H1 (cell line): Measurements from ENCODE around the gene TTBK1. TPM values are rescaled to one million over a fixed set of nuclear protein-coding genes. Genes with fewer than 3 reads are reported as not detected.

ENCODE experiments used
- CTCF ChIA-PET: fragments of 300-600 bp; sonication (Branson Sonifier 250); formaldehyde crosslinking; loops from one replicate; lab custom pipeline; 2021; ENCODE audit not compliant: partially characterized antibody; lab: Charles Lee
- POLR2A ChIA-PET: fragments of 300-600 bp; sonication (Branson Sonifier 250); formaldehyde crosslinking; loops from one replicate; lab custom pipeline; 2021; ENCODE audit warnings: inconsistent platforms; ENCODE audit not compliant: partially characterized antibody; lab: Charles Lee
- DNase-seq, 2 experiments: peaks; one replicate each; pipeline versions ENCODE4 v3.0.0 to v3.0.0-alpha.2; 2010 to 2022; ENCODE audit warnings: low spot score in 2 of 2, low read depth in 1 of 2, mixed read lengths in 1 of 2
- FAIRE-seq: peaks from 2 replicates; lab custom pipeline; 2011; peaks lifted over from hg19 to GRCh38; lab: Jason Lieb, UNC
- H2AFZ ChIP-seq: 2 replicates; pipeline ENCODE4 v1.8.1; 2012; ENCODE audit warnings: low read length, inconsistent platforms
- H2AK5ac ChIP-seq: 2 replicates; pipeline ENCODE4 v1.6.1; 2013; ENCODE audit warnings: low read depth, low read length
- H2BK120ac ChIP-seq: replicated peaks from 2 replicates; pipeline ENCODE3; 2013; ENCODE audit warnings: low read depth, low read length, inconsistent platforms
- H2BK12ac ChIP-seq: 2 replicates; pipeline ENCODE4 v1.6.1; 2013; ENCODE audit warnings: low read depth, low read length
- H2BK15ac ChIP-seq: 2 replicates; pipeline ENCODE4 v1.6.1; 2013; ENCODE audit warnings: low read length
- H2BK20ac ChIP-seq: 2 replicates; pipeline ENCODE4 v1.6.1; 2013; ENCODE audit warnings: low read length
- H2BK5ac ChIP-seq: 2 replicates; pipeline ENCODE4 v1.6.1; 2013; ENCODE audit warnings: low read depth, low read length
- H3K14ac ChIP-seq: 2 replicates; pipeline ENCODE4 v1.6.1; 2013; ENCODE audit warnings: inconsistent platforms; ENCODE audit not compliant: insufficient read length
- H3K18ac ChIP-seq: 2 replicates; pipeline ENCODE4 v1.6.1; 2013; ENCODE audit warnings: low read length; ENCODE audit errors: extremely low read depth
- H3K23ac ChIP-seq: 2 replicates; pipeline ENCODE4 v1.6.1; 2013; ENCODE audit warnings: inconsistent platforms; ENCODE audit not compliant: insufficient read length
- H3K23me2 ChIP-seq: 2 replicates; pipeline ENCODE4 v1.6.1; 2013; ENCODE audit warnings: low read depth, low read length
- H3K27ac ChIP-seq: 2 replicates; pipeline ENCODE4 v1.6.1; 2011; ENCODE audit warnings: low read depth, low read length, inconsistent platforms
- H3K27me3 ChIP-seq, 4 experiments: replicated peaks in 1 of 4; 1 replicate in 1 of 4; 2 replicates in 3 of 4; pipeline versions ENCODE4 v1.6.1 to v1.8.1; 2011 to 2013; ENCODE audit warnings: low read length in 3 of 4, mild to moderate bottlenecking in 3 of 4, inconsistent platforms in 2 of 4, mixed read lengths in 2 of 4, moderate library complexity in 1 of 4; ENCODE audit not compliant: control insufficient read depth in 3 of 4, insufficient read depth in 3 of 4; ENCODE audit errors: extremely low read depth in 1 of 4
- H3K36me3 ChIP-seq, 4 experiments: 2 replicates each; pipeline versions ENCODE4 v1.6.1 to v1.8.1; 2011 to 2013; ENCODE audit warnings: mild to moderate bottlenecking in 4 of 4, low read length in 3 of 4, moderate library complexity in 2 of 4, control low read depth in 1 of 4, inconsistent platforms in 1 of 4; ENCODE audit not compliant: insufficient read depth in 4 of 4, control insufficient read depth in 2 of 4
- H3K4ac ChIP-seq: replicated peaks from 2 replicates; pipeline ENCODE3; 2013; ENCODE audit warnings: low read length, low read depth, mixed read lengths, inconsistent platforms; ENCODE audit not compliant: insufficient read length
- H3K4me1 ChIP-seq, 4 experiments: replicated peaks in 1 of 4; 1 replicate in 1 of 4; 2 replicates in 3 of 4; pipeline versions ENCODE4 v1.6.1 to v1.8.1; 2011 to 2013; ENCODE audit warnings: low read length in 3 of 4, inconsistent platforms in 2 of 4, mixed read lengths in 1 of 4; ENCODE audit not compliant: insufficient read depth in 4 of 4, control insufficient read depth in 3 of 4
- H3K4me2 ChIP-seq, 2 experiments: 2 replicates each; pipeline versions ENCODE4 v1.6.1 to v1.8.1; 2011 to 2013; ENCODE audit warnings: low read depth in 2 of 2, low read length in 2 of 2, control low read depth in 1 of 2, inconsistent platforms in 1 of 2, mild to moderate bottlenecking in 1 of 2; ENCODE audit not compliant: insufficient read depth in 1 of 2
- H3K4me3 ChIP-seq, 4 experiments: fragments of 200-600, 300-600 bp in 1 of 4; sonication (generic), shearing (Covaris generic), sonication (Bioruptor Twin) in 1 of 4; 2 replicates each; pipeline versions ENCODE4 v1.5.1 to v1.8.1; 2011 to 2016; ENCODE audit warnings: low read length in 4 of 4, low read depth in 3 of 4, control low read depth in 2 of 4, inconsistent platforms in 2 of 4, mild to moderate bottlenecking in 2 of 4, mixed read lengths in 1 of 4, moderate library complexity in 1 of 4; ENCODE audit not compliant: insufficient read depth in 2 of 4; ENCODE audit errors: extremely low read depth in 1 of 4
- H3K56ac ChIP-seq: replicated peaks from 2 replicates; pipeline ENCODE3; 2013; ENCODE audit warnings: low read depth, mild to moderate bottlenecking, mixed read lengths, low read length, inconsistent platforms; ENCODE audit not compliant: insufficient read length
- H3K79me1 ChIP-seq: 2 replicates; pipeline ENCODE4 v1.6.1; 2013; ENCODE audit warnings: low read depth, low read length, control low read depth
- H3K79me2 ChIP-seq, 2 experiments: 2 replicates each; pipeline versions ENCODE4 v1.6.1 to v1.8.1; 2012 to 2013; ENCODE audit warnings: low read length in 2 of 2, mild to moderate bottlenecking in 2 of 2, inconsistent platforms in 1 of 2; ENCODE audit not compliant: insufficient read depth in 2 of 2, control insufficient read depth in 1 of 2
- H3K9ac ChIP-seq, 4 experiments: replicated peaks in 1 of 4; 1 replicate in 1 of 4; 2 replicates in 3 of 4; pipeline versions ENCODE4 v1.6.1 to v1.8.1; 2011 to 2013; ENCODE audit warnings: low read depth in 3 of 4, low read length in 3 of 4, control low read depth in 2 of 4, mild to moderate bottlenecking in 2 of 4, moderate library complexity in 2 of 4, inconsistent platforms in 1 of 4; ENCODE audit errors: extremely low read depth in 1 of 4
- H3K9me3 ChIP-seq, 2 experiments: 2 replicates each; pipeline versions ENCODE4 v1.6.1 to v1.8.1; 2012 to 2013; ENCODE audit warnings: mild to moderate bottlenecking in 2 of 2, moderate library complexity in 2 of 2, control low read depth in 1 of 2, inconsistent platforms in 1 of 2, low read depth in 1 of 2, low read length in 1 of 2, mixed read lengths in 1 of 2; ENCODE audit not compliant: insufficient read depth in 2 of 2
- H4K20me1 ChIP-seq, 2 experiments: replicated peaks in 1 of 2; 2 replicates each; pipeline versions ENCODE3 to v1.8.1; 2011 to 2013; ENCODE audit warnings: inconsistent platforms in 2 of 2, low read length in 2 of 2, mild to moderate bottlenecking in 1 of 2; ENCODE audit not compliant: insufficient read depth in 2 of 2, control insufficient read depth in 1 of 2
- H4K5ac ChIP-seq: 2 replicates; pipeline ENCODE4 v1.6.1; 2013; ENCODE audit warnings: low read length, low read depth, mixed read lengths, inconsistent platforms; ENCODE audit not compliant: insufficient read length
- H4K8ac ChIP-seq: 2 replicates; pipeline ENCODE4 v1.8.0; 2013; ENCODE audit warnings: mild to moderate bottlenecking, moderate library complexity, low read length, inconsistent platforms; ENCODE audit not compliant: insufficient read depth; ENCODE audit errors: extremely low read depth
- H4K91ac ChIP-seq: replicated peaks from 2 replicates; pipeline ENCODE3; 2013; ENCODE audit warnings: low read length, mixed read lengths, inconsistent platforms; ENCODE audit not compliant: insufficient read length
- CHD1 ChIP-seq: IDR thresholded peaks from 2 replicates; pipeline ENCODE4 v1.6.1; 2012; ENCODE audit warnings: low read depth, low read length, improper control_type of control experiment
- EP300 ChIP-seq, 2 experiments: IDR thresholded peaks; 1 replicate in 1 of 2; 2 replicates in 1 of 2; pipeline ENCODE4 v1.6.1; 2011 to 2012; ENCODE audit warnings: low read depth in 2 of 2, low read length in 2 of 2, mild to moderate bottlenecking in 2 of 2, borderline replicate concordance in 1 of 2, inconsistent platforms in 1 of 2, moderate library complexity in 1 of 2
- GABPA ChIP-seq: IDR thresholded peaks from 2 replicates; pipeline ENCODE4 v1.6.1; 2011; ENCODE audit warnings: mild to moderate bottlenecking, low read length, moderate library complexity, borderline replicate concordance; ENCODE audit not compliant: insufficient read depth
- GTF2F1 ChIP-seq: IDR thresholded peaks from 2 replicates; pipeline ENCODE4 v1.6.1; 2012; ENCODE audit warnings: low read depth, low read length, improper control_type of control experiment, borderline replicate concordance
- KDM4A ChIP-seq: IDR thresholded peaks from one replicate; pipeline ENCODE4 v1.7.1; 2012; ENCODE audit warnings: low read depth, mild to moderate bottlenecking, moderate library complexity, low read length, inconsistent platforms; ENCODE audit not compliant: severe bottlenecking
- KDM5A ChIP-seq: fragments of 200-600 bp; IDR thresholded peaks from 2 replicates; pipeline ENCODE4 v1.7.1; 2012; ENCODE audit warnings: mild to moderate bottlenecking, low read length, inconsistent platforms, mixed read lengths
- SUZ12 ChIP-seq: fragments of 200-600 bp; sonication (generic); IDR thresholded peaks from 2 replicates; pipeline ENCODE4 v1.6.1; 2012; ENCODE audit warnings: mild to moderate bottlenecking, inconsistent platforms, low read length, moderate library complexity, mixed read lengths
- TAF7 ChIP-seq: optimal IDR thresholded peaks from 2 replicates; pipeline ENCODE3; 2011; ENCODE audit warnings: low read depth, mild to moderate bottlenecking, inconsistent platforms, low read length, moderate library complexity, borderline replicate concordance
- ZNF274 ChIP-seq: IDR thresholded peaks from 2 replicates; pipeline ENCODE4 v1.7.0; 2012; ENCODE audit warnings: low read length, borderline replicate concordance; ENCODE audit errors: extremely low read depth
- WGBS, 2 experiments: shearing (Covaris generic) in 1 of 2; methylation state at CpG; one replicate each; pipeline versions ENCODE4 v1.1.6 to v1.1.7; 2013 to 2015; ENCODE audit warnings: low lambda C conversion rate in 2 of 2, mixed read lengths in 2 of 2, inconsistent platforms in 1 of 2, low coverage in 1 of 2, missing lambda C conversion rate in 1 of 2; ENCODE audit not compliant: insufficient replicate concordance in 2 of 2, insufficient coverage in 1 of 2, insufficient read length in 1 of 2; ENCODE audit errors: extremely low coverage in 1 of 2, missing lambda C conversion rate in 1 of 2; 5-methylcytosine and 5-hydroxymethylcytosine counted together
- polyA plus RNA-seq, 7 experiments: library from polyadenylated mRNA; depleted of rRNA in 3 of 7; stranded (reverse) in 5 of 7; unstranded in 2 of 7; fragments of >200 nt in 5 of 7; fragments of 200-250 nt in 2 of 7; gene quantifications; 1 replicate in 5 of 7; 2 replicates in 1 of 7; 4 replicates in 1 of 7; pipeline versions ENCODE4 v1.2.1 to v1.2.3, GENCODE V29; 2011 to 2013; ENCODE audit warnings: missing spikeins in 2 of 7, mixed read lengths in 2 of 7
- total RNA-seq: library from RNA; stranded (reverse); fragmentation: NEBNext Ultra II Directional; extraction: Animal tissue kit (Norgen Biotek cat#: 25700); gene quantifications from 2 replicates; pipeline ENCODE4 v1.2.1, GENCODE V29; 2021

Gene TTBK1
- total and polyA plus RNA-seq, 2 of the 8 experiments (the other 6 are each of a cell fraction or from before 2014, with no cell fraction given): 0.53 to 1.6 TPM

DNA sequence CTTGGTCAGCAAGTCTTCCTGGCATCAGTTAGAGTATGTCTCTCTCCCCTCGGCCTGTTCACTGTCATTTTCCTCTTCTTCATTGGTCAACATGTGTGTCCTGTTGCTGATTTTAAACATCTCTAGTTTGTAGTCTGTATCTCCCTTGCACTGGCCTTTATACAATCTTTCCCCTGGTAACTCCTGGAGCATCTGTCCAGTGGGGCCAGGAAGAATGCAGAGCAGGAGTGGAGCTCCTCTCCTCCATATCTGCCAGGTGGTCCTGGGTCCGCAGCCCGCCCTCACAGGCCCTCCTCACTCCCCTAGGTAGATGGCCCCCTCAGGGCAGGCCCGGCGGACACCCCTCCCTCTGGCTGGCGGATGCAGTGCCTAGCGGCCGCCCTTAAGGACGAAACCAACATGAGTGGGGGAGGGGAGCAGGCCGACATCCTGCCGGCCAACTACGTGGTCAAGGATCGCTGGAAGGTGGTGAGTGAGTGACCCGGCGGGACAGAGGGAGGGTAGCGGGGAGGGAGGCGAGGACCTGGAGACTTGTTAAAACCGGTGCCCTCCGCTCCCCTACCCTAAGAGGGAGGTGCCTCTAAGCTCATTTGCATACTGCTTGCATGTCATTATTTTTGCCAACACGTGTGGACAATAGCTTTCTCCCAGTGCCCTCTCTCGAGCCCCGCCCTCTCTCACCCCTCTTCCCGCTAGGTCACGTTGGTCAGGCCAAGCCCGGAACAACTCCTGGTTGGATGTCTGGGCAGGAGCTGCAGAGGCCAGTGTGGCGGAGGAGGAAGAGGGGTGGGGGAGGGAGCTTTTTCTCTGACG is 3.2 kb downstream of the TTBK1 start:
- Histone ChIP-seq H3K79me1 (no peaks in the 10 kb centered on the region), H3K9ac (peak overlapping the region in 3 of 4 experiments; percentile 27 to 51 (median 45); a peak in 5 of 7 replicates), H2BK20ac (no peak overlapping the region), H2BK5ac (peak overlapping the region; percentile 91), H3K27ac (peak overlapping the region; percentile 63), H4K8ac (peak overlapping the region; percentile 22), H3K56ac (no peak overlapping the region), H3K9me3 (no peaks in the 10 kb centered on the region), H2BK120ac (no peak overlapping the region), H3K18ac (peak overlapping the region; percentile 88), H3K23me2 (peaks cover 14% of the 10 kb centered on the region; the same call in 1 of the 2 replicates), H3K14ac (no peak overlapping the region), H4K91ac (no peak overlapping the region), H3K4me3 (peak overlapping the region; percentile 78 to 90 (median 82)), H4K5ac (peak overlapping the region; percentile 31), H3K4me2 (peak overlapping the region; percentile 75 to 89), H2BK12ac (peak overlapping the region; percentile 35; the same call in 1 of the 2 replicates), H3K4ac (peak overlapping the region; percentile 80), H2AK5ac (no peak overlapping the region), H3K4me1 (peaks cover 4 to 8% (median 7%) of the 10 kb centered on the region in 4 experiments), H3K27me3 (peaks cover 11 to 48% (median 40%) of the 10 kb centered on the region in 4 experiments), H2BK15ac (peak overlapping the region; percentile 95), H3K36me3 (no peaks in the 10 kb centered on the region), H3K79me2 (no peaks in the 10 kb centered on the region), H2AFZ (peak overlapping the region; percentile 90; the same call in 1 of the 2 replicates), H4K20me1 (peaks cover 0 to 4% of the 10 kb centered on the region in 2 experiments), H3K23ac (no peak overlapping the region)
- 6% methylated on average over 19 of the region's 27 CpGs; no CpG with 5 or more reads in 1 of the 2 experiments for WGBS, 2 experiments
- ChIA-PET POLR2A (interaction anchor here (0.6 to 1.7 kb wide), 15 partner anchors 9 to 264 kb away, joined by 3 to 7 read pairs (median 4); partner anchors contain the start of genes CUL9, LRRC73 and PTK7), CTCF (interaction anchor here (1.1 to 1.9 kb wide), 6 partner anchors 9 to 111 kb away, joined by 3 to 5 read pairs (median 4); no protein-coding TSS in a partner anchor)
- FAIRE-seq: no peak
- peak; percentile 82 to 93 for DNase-seq
- TF ChIP-seq SUZ12 (no peak), ZNF274 (no peak), CHD1 (peak; percentile 56; the same call in 1 of the 2 replicates), GABPA (no peak), TAF7 (no peak), KDM4A (no peak), GTF2F1 (no peak), KDM5A (no peak), EP300 (IDR thresholded peaks at IDR 0.05; ENCODE audit: borderline replicate concordance in 1 of 2, low read depth in 2 of 2, low read length in 2 of 2) (0 out of 3 replicates have a peak, but pooled peaks of 1 of the 2 experiments have one; percentile 50)
